Loucy (cell line): ENCODE data around the gene CCT6A.
A peak's percentile ranks its signal among the peaks of the same experiment; 100 is the strongest.

Source experiments
- CTCF ChIP-seq: fragments of 200-600 bp; sonication (generic); conservative IDR thresholded peaks from 2 replicates; pipeline ENCODE4 v1.5.1; 2014; ENCODE audit warnings: mild to moderate bottlenecking, antibody characterized with exemption, low read length
- EZH2phosphoT487 ChIP-seq: fragments of 200-600 bp; IDR thresholded peaks from 2 replicates; pipeline ENCODE4 v1.6.1; 2018; ENCODE audit warnings: antibody characterized with exemption, mild to moderate bottlenecking, moderate library complexity, borderline replicate concordance

GRCh38 chr7:56092789-56093531 lies 41.4 kb downstream of the CCT6A start, which contains the start of gene PHKG1:
- TF ChIP-seq CTCF, result 0 out of 2 replicates have a peak, but pooled peaks have one; percentile 17
- no peak for TF ChIP-seq EZH2phosphoT487
